ENCODE results near the gene PFDN6. TPM values are rescaled to one million over a fixed set of nuclear protein-coding genes. Genes with fewer than 3 reads are reported as not detected.
A peak's percentile ranks its signal among the peaks of the same experiment; 100 is the strongest.

Gene PFDN6
- total and polyA plus RNA-seq, 2 of the 13 experiments (the other 11 are each of a cell fraction or from before 2014, with no cell fraction given): 75.5 to 87.0 TPM

DNA sequence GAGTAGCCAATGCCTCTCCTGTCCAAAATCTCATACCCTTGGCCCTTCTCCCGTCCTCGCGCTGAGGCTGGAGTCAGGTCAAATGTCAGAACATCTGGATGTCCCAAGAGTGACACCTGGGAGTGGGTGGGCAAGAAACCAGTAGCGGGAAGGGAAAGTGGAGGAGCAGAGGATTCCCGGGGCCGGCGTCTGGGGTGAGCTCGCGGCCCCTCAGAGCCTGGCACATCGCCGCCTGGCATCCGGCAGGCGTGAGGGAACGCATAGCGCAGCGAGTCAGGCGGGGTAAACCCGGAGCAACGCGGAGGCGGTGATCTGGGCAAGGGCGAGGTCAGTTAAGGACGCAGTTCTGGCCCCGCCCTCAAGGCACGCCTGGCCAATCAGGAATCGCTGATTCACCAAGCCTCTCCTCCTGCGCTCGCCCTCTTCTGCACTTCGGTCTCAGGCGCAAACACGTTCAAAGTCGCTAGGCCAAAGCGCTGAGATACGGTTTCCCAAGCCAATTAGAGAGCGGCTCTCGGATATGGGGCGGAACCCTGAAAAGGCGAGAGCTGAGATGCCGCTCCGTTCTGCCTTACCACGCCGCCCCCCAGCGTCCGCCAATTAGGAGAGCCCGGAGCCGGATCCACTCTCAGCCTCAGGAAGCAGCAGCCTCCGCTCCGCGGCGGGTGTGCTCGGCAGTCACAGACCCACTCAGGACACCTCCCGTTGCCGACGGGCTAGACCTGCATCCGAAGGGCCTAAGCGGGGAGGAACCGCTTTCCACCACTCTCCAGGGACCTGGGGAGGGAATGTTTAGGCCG lies 40.3 kb upstream of the PFDN6 start (continued):
- TF ChIP-seq, protein P1, sequence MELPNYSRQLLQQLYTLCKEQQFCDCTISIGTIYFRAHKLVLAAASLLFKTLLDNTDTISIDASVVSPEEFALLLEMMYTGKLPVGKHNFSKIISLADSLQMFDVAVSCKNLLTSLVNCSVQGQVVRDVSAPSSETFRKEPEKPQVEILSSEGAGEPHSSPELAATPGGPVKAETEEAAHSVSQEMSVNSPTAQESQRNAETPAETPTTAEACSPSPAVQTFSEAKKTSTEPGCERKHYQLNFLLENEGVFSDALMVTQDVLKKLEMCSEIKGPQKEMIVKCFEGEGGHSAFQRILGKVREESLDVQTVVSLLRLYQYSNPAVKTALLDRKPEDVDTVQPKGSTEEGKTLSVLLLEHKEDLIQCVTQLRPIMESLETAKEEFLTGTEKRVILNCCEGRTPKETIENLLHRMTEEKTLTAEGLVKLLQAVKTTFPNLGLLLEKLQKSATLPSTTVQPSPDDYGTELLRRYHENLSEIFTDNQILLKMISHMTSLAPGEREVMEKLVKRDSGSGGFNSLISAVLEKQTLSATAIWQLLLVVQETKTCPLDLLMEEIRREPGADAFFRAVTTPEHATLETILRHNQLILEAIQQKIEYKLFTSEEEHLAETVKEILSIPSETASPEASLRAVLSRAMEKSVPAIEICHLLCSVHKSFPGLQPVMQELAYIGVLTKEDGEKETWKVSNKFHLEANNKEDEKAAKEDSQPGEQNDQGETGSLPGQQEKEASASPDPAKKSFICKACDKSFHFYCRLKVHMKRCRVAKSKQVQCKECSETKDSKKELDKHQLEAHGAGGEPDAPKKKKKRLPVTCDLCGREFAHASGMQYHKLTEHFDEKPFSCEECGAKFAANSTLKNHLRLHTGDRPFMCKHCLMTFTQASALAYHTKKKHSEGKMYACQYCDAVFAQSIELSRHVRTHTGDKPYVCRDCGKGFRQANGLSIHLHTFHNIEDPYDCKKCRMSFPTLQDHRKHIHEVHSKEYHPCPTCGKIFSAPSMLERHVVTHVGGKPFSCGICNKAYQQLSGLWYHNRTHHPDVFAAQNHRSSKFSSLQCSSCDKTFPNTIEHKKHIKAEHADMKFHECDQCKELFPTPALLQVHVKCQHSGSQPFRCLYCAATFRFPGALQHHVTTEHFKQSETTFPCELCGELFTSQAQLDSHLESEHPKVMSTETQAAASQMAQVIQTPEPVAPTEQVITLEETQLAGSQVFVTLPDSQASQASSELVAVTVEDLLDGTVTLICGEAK (IDR thresholded peaks at IDR 0.05): no peak
- TF ChIP-seq, protein P1 (CRISPR knock-in tag; IDR thresholded peaks at IDR 0.05): 0 out of 2 replicates have a peak, but pooled peaks have one; percentile 54
- TF ChIP-seq, protein P2, sequence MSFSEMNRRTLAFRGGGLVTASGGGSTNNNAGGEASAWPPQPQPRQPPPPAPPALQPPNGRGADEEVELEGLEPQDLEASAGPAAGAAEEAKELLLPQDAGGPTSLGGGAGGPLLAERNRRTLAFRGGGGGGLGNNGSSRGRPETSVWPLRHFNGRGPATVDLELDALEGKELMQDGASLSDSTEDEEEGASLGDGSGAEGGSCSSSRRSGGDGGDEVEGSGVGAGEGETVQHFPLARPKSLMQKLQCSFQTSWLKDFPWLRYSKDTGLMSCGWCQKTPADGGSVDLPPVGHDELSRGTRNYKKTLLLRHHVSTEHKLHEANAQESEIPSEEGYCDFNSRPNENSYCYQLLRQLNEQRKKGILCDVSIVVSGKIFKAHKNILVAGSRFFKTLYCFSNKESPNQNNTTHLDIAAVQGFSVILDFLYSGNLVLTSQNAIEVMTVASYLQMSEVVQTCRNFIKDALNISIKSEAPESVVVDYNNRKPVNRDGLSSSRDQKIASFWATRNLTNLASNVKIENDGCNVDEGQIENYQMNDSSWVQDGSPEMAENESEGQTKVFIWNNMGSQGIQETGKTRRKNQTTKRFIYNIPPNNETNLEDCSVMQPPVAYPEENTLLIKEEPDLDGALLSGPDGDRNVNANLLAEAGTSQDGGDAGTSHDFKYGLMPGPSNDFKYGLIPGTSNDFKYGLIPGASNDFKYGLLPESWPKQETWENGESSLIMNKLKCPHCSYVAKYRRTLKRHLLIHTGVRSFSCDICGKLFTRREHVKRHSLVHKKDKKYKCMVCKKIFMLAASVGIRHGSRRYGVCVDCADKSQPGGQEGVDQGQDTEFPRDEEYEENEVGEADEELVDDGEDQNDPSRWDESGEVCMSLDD (CRISPR knock-in tag; IDR thresholded peaks at IDR 0.05; ENCODE audit: borderline replicate concordance): no peak
- TF ChIP-seq ATM (IDR thresholded peaks at IDR 0.05; ENCODE audit: borderline replicate concordance) (no peak), ZNF776 (CRISPR knock-in tag; IDR thresholded peaks at IDR 0.05) (peak; percentile 58; the same call in 1 of the 2 replicates), ZBTB8A (CRISPR knock-in tag; IDR thresholded peaks at IDR 0.05; ENCODE audit: borderline replicate concordance, low read depth) (0 out of 2 replicates have a peak, but pooled peaks have one; percentile 85), NR2C2 (CRISPR knock-in tag; IDR thresholded peaks at IDR 0.05; ENCODE audit: borderline replicate concordance) (peak; percentile 33), ZNF710 (CRISPR knock-in tag; IDR thresholded peaks at IDR 0.05; ENCODE audit: borderline replicate concordance) (peak; percentile 80; the same call in 1 of the 2 replicates), ZNF225 (CRISPR knock-in tag; IDR thresholded peaks at IDR 0.05) (peak; percentile 95)
- TF ChIP-seq, protein P3, sequence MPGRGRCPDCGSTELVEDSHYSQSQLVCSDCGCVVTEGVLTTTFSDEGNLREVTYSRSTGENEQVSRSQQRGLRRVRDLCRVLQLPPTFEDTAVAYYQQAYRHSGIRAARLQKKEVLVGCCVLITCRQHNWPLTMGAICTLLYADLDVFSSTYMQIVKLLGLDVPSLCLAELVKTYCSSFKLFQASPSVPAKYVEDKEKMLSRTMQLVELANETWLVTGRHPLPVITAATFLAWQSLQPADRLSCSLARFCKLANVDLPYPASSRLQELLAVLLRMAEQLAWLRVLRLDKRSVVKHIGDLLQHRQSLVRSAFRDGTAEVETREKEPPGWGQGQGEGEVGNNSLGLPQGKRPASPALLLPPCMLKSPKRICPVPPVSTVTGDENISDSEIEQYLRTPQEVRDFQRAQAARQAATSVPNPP (CRISPR knock-in tag; IDR thresholded peaks at IDR 0.05): peak; percentile 80; the same call in 1 of the 2 replicates
- TF ChIP-seq, protein P4, sequence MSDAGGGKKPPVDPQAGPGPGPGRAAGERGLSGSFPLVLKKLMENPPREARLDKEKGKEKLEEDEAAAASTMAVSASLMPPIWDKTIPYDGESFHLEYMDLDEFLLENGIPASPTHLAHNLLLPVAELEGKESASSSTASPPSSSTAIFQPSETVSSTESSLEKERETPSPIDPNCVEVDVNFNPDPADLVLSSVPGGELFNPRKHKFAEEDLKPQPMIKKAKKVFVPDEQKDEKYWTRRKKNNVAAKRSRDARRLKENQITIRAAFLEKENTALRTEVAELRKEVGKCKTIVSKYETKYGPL (CRISPR knock-in tag; IDR thresholded peaks at IDR 0.05): no peak
